Tibial nerve (tissue), 4 donors: ENCODE data around the gene SPRED1. TPM values are rescaled to one million over a fixed set of nuclear protein-coding genes. Genes with fewer than 3 reads are reported as not detected.
A peak's percentile ranks its signal among the peaks of the same experiment; 100 is the strongest.
"Not testable (repeated sequence)": the region's sequence is repeated elsewhere in the genome, so short reads cannot be mapped to it uniquely, and the experiment has no call there.

Source experiments
- DNase-seq, 2 donors: peaks; one replicate each; pipeline ENCODE4 v3.0.0-alpha.2; 2019; ENCODE audit warnings: low spot score in 2 of 2
- H3K27ac ChIP-seq, 4 donors: fragments of 200-600 bp; sonication (generic) in 3 of 4; one replicate each; pipeline ENCODE4 v1.5.1; 2017 to 2019; ENCODE audit warnings: mild to moderate bottlenecking in 1 of 4
- H3K27me3 ChIP-seq, 2 donors: fragments of 200-600 bp; sonication (generic) in 1 of 2; one replicate each; pipeline versions ENCODE4 v1.5.1 to v1.6.0; 2017 to 2019
- H3K36me3 ChIP-seq, 3 donors: fragments of 200-600 bp; sonication (generic); one replicate each; pipeline ENCODE4 v1.5.1; 2018 to 2019
- H3K4me1 ChIP-seq, 4 donors: fragments of 200-600 bp; sonication (generic) in 3 of 4; one replicate each; pipeline ENCODE4 v1.5.1; 2017 to 2019
- H3K4me3 ChIP-seq, 4 donors: fragments of 200-600 bp; sonication (generic) in 3 of 4; one replicate each; pipeline ENCODE4 v1.5.1; 2017 to 2019; ENCODE audit warnings: mild to moderate bottlenecking in 1 of 4, moderate library complexity in 1 of 4
- H3K9me3 ChIP-seq, 4 donors: fragments of 200-600 bp; sonication (generic) in 3 of 4; one replicate each; pipeline ENCODE4 v1.5.1; 2017 to 2019
- CTCF ChIP-seq, 5 experiments: fragments of 200-600 bp in 3 of 5; fragments of 450-650 bp in 2 of 5; sonication (generic) in 3 of 5; IDR thresholded peaks; one replicate each; pipeline ENCODE4 v1.5.1; 2016 to 2019; ENCODE audit warnings: antibody characterized with exemption in 5 of 5, mild to moderate bottlenecking in 3 of 5, moderate library complexity in 2 of 5
- EP300 ChIP-seq, 2 donors: sonication (generic); formaldehyde crosslinking; IDR thresholded peaks; one replicate each; pipeline ENCODE4 v1.6.1; 2017; ENCODE audit warnings: antibody characterized with exemption in 2 of 2, mild to moderate bottlenecking in 1 of 2
- POLR2A ChIP-seq, 2 donors: fragments of 450-650 bp; IDR thresholded peaks; one replicate each; pipeline ENCODE4 v1.6.1; 2017; ENCODE audit warnings: antibody characterized with exemption in 2 of 2, mild to moderate bottlenecking in 2 of 2, moderate library complexity in 2 of 2
- WGBS, 2 donors: methylation state at CpG; one replicate each; pipeline ENCODE4 v1.1.5; 2018; 5-methylcytosine and 5-hydroxymethylcytosine counted together
- total RNA-seq, 4 donors: library from RNA; depleted of rRNA; stranded (reverse); fragments of >200 nt; gene quantifications; one replicate each; pipeline ENCODE4 v1.1.0, GENCODE V29; 2016

SPRED1 gene
- total RNA-seq, 4 donors from 2014 or later = 20.4 to 35.0 (median 29.0) TPM

- Histone ChIP-seq H3K27me3 (no peaks in the 10 kb centered on the region), H3K4me3 (no peak overlapping the region), H3K9me3 (no peaks in the 10 kb centered on the region), H3K36me3 (peaks cover 0 to 6% (median 0%) of the 10 kb centered on the region in 3 donors), H3K4me1 (peaks cover 0 to 47% (median 3%) of the 10 kb centered on the region in 4 donors), H3K27ac (no peak overlapping the region)
- WGBS, 2 donors = 33 to 38% methylated on average over 7 of the region's 7 CpGs
- TF ChIP-seq POLR2A (IDR thresholded peaks at IDR 0.05) (no peak), EP300 (IDR thresholded peaks at IDR 0.05) (no peak), CTCF (IDR thresholded peaks at IDR 0.05) (no peak)
- DNase-seq = peak in 1 of 2 donors; percentile 8
Observed at GRCh38 chr15:38266247-38266986, 13.8 kb downstream of the SPRED1 start.

GRCh38 chr15:38267421-38268022, 14.9 kb downstream of the SPRED1 start:
- Histone ChIP-seq H3K4me3 (no peak overlapping the region), H3K27ac (no peak overlapping the region), H3K36me3 (peaks cover 0 to 6% (median 0%) of the 10 kb centered on the region in 3 donors), H3K27me3 (no peaks in the 10 kb centered on the region), H3K4me1 (peaks cover 0 to 47% (median 0%) of the 10 kb centered on the region in 4 donors), H3K9me3 (no peaks in the 10 kb centered on the region)
- 58 to 59% methylated on average over 3 of the region's 3 CpGs for WGBS, 2 donors
- TF ChIP-seq EP300 (IDR thresholded peaks at IDR 0.05) = no peak
- no peak for DNase-seq

GRCh38 chr15:38271144-38271543, 18.5 kb downstream of the SPRED1 start:
- Histone ChIP-seq H3K36me3 (peaks cover 0 to 6% (median 0%) of the 10 kb centered on the region in 3 donors), H3K27ac (no peak overlapping the region), H3K9me3 (no peaks in the 10 kb centered on the region), H3K27me3 (no peaks in the 10 kb centered on the region), H3K4me1 (peaks cover 0 to 50% (median 2%) of the 10 kb centered on the region in 4 donors), H3K4me3 (no peak overlapping the region)
- TF ChIP-seq EP300 (IDR thresholded peaks at IDR 0.05) = no peak
- TF ChIP-seq CTCF (IDR thresholded peaks at IDR 0.05) = no peak
- TF ChIP-seq POLR2A (IDR thresholded peaks at IDR 0.05) = no peak
- DNase-seq = no peak

- no peaks in the 10 kb centered on the region for H3K27me3 ChIP-seq
- TF ChIP-seq EP300 (IDR thresholded peaks at IDR 0.05) (no peak), POLR2A (IDR thresholded peaks at IDR 0.05) (no peak), CTCF (IDR thresholded peaks at IDR 0.05) (no peak)
- DNase-seq = no peak
- WGBS, 2 donors = 90 to 95% methylated on average over 3 of the region's 3 CpGs
- no peak overlapping the region for H3K27ac ChIP-seq
- H3K36me3 ChIP-seq = peaks cover 0 to 6% (median 0%) of the 10 kb centered on the region in 3 donors
- peaks cover 0 to 43% (median 2%) of the 10 kb centered on the region in 4 donors for H3K4me1 ChIP-seq
- no peaks in the 10 kb centered on the region for H3K9me3 ChIP-seq
- no peak overlapping the region for H3K4me3 ChIP-seq
Observed at GRCh38 chr15:38271895-38272294, 19.3 kb downstream of the SPRED1 start.

GRCh38 chr15:38272431-38272830, 19.8 kb downstream of the SPRED1 start:
- 83 to 90% methylated on average over 3 of the region's 3 CpGs for WGBS, 2 donors
- H3K27ac ChIP-seq, H3K36me3 ChIP-seq, DNase-seq, H3K27me3 ChIP-seq, H3K4me3 ChIP-seq, H3K9me3 ChIP-seq: not testable (repeated sequence)
- peaks cover 0 to 38% (median 2%) of the 10 kb centered on the region in 4 donors for H3K4me1 ChIP-seq

GRCh38 chr15:38274135-38274534, 21.5 kb downstream of the SPRED1 start:
- TF ChIP-seq POLR2A (IDR thresholded peaks at IDR 0.05) = no peak
- no peak for TF ChIP-seq EP300 (IDR thresholded peaks at IDR 0.05)
- no peak for TF ChIP-seq CTCF (IDR thresholded peaks at IDR 0.05)
- H3K27ac ChIP-seq = no peak overlapping the region
- H3K4me3 ChIP-seq = no peak overlapping the region
- H3K4me1 ChIP-seq = peaks cover 0 to 29% (median 2%) of the 10 kb centered on the region in 4 donors
- peaks cover 0 to 3% (median 0%) of the 10 kb centered on the region in 3 donors for H3K36me3 ChIP-seq
- no peaks in the 10 kb centered on the region for H3K27me3 ChIP-seq
- no peaks in the 10 kb centered on the region for H3K9me3 ChIP-seq
- no peak for DNase-seq
- 38 to 46% methylated on average over 1 of the region's 1 CpG for WGBS, 2 donors
